ENCODE data around the gene PTPN1.
"Not testable (repeated sequence)": the region's sequence is repeated elsewhere in the genome, so short reads cannot be mapped to it uniquely, and the experiment has no call there.

PTPN1 gene

DNA sequence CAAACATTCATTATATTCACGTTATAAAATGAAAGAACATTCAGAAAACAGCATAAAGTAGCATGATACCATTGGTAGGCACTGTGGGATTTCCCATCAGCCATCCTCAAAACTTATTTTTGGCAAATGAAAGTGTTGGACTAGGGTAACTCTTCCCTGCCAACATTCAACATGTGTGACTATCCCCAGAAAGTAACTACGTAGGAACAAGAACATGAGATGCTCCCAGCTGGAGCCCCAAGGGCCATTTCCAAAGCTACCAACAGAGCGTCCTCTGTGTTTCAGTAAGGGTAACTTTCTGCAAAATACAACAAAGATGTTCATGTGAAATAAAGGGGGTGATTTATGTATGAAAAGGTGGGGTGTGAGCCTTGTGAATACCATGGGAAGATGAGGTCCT, 28.4 kb upstream of the PTPN1 start:
- DNase-seq (ENCODE audit: low spot score), result no peak

DNA sequence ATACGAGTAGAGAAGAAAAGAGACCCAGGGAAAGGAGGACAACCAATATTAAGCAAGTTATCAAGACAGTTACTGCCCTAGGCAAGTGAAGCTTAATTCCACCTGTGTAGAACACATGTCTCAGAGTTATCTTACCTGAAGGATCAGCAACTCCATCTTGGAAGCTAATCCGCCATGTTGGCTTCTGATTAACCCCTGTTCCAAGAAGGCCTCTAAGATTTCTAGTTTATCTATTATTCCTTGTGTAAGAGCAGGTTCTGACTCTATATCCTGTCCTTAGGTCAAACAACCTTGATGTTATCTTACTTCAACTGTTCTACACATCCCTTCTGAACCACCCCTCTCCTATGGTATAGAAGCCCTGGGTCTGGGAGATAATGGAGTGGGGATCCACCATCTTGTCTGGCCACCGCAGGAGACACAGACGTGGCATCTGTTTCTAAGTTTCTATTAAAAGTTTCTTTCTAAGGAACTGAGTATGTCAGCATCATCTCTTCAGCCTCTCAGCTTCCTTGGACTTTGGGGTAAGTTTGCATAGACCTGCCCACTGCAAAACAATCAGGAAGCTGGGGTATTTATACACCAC, 27.7 kb upstream of the PTPN1 start:
- DNase-seq (ENCODE audit: low spot score), result no peak

DNA sequence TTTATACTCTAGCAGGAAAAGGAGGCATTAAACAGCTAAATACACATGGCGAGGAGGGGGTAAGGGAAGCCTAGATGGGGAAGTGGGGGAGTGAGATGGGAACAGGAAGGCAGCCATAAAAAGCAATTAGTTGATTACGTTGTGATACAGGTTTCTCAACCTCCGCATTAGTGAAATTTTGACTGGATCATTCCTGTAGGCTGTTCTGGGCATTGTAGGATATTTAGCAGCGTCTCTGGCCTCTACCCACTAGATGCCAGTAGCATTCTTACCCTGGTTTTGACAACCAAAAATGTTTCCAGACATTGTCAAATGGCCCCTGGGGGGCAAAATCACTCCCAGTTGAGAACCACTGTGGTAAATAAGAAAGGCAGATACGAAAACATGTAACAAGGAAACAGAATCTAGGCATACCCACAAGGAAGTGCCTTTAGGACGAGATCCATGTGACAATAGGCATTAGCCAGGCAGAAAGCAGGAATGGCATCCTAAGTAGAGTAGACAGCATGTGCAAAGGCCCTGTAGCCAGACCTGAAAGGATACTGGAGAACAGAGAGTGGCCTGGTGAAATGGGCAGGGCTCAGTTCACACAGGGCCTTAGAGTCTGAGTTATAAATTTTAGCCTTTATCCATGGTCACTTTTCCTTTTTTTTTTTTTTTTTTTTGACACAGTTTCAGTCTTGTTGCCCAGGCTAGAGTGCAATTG, 25.8 kb upstream of the PTPN1 start:
- no peak for DNase-seq (ENCODE audit: low spot score)

DNA sequence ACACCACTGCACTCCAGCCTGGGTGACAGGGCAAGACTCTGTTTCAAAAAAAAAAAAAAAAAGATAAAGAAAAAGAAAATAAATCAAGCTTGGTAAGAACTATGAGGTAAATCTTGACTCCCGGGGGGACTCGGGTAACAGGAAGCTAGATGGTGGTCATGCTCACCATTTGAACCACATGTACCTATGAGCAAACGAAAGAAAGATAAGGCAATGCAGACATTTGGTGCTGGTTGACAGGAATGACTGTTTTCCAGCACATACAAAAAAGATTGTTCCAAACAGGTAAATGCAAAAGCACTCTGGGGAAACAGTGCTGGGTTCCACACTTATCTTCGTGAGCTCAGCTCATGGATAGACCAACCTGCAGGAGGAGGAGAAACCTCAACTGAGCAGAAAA, 22.8 kb upstream of the PTPN1 start:
- no peak for DNase-seq (ENCODE audit: low spot score)

DNA sequence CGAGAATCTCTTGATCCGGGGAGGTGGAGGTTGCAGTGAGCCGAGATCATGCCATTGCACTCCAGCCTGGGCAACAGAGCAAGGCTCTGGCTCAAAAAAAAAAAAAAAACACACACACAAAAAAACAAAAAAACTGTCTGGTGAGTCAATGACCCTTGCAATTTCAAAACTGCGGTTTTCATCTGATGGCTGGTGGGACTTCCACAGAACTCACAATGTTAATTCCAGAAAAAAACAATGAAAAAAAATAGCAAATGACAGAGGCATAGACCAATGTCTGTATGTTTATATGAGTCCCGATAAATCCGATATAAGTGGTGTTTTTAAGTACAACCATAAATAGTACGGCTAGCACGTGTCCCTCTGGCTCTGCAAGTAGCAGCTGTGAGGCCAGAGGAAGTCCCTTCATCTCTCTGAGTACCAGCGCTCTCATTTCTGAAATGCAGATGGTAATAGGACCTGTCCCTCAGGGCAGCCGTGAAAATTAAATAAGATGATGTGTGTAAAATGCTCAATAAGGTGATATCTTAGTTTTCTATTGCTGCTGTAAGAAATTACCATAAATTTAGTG, 21.9 kb upstream of the PTPN1 start:
- no peak for DNase-seq (ENCODE audit: low spot score)

DNA sequence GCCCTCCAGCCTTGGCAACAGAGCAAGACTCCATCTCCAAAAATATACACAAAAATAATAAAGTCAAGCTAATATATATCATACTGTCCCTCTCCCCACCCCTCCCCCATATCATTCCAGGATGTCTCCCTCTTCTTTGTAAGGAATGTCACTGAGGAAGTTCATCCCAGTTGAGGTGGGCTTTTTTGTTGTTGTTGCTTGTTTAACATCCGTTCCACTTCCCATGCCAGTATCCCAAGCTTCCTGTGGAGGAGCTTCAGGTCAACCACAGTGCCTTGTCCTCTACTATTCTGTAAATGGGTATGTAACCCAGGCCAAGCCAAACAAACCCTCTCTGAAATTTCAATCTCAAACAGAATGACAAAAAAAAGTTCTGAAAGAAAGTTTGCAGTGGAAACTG, 19.0 kb upstream of the PTPN1 start:
- no peak for DNase-seq (ENCODE audit: low spot score)

DNA sequence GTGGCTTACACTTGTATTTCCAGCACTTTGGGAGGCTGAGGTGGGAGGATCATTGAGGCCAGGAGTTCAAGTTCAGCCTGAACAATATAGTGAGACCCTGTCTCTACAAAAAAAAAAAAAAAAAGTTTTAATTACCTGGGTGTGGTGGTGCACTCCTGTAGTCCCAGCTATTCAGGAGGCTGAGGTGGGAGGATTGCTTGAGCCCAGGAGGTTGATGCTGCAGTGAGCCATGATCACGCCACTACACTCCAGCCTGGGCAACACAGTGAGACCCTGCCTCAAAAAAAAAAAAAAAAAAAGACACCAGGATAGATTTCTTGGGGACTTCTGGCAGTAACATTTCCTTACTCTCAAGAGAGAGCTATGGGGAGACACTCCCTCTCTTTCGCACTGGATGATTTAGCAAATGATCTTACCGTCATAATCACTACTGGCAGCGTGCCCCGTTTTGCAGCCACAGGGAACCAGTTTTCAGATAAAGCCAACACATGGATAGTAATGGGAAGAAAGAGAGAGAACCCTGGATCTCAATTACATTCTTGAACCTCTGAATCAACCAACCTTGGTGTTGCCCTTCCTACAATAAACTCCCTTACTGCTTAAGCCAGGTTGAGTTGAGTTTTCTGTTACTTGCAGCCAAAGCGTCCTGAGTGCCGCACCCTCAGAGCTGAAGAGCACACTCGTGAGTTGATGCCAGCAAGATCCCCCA, 18.1 kb upstream of the PTPN1 start:
- no peak for DNase-seq (ENCODE audit: low spot score)

DNA sequence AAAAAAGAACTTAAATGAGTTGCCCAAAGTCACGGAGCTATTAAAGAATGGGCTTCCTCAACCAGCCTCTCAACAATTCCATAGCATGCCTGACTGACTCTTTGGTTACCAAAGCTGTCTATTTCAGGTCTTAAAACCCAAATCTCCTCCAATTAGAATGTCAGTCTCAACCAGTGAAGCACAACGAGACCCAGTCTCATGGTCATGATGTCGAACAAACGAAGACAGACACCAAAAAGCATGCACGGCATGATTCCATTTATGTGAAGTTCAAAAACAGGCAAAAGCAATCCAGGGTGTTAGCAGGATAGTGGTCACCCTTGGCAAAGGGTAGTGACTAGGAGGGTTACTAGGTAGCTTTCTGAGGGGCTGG, 16.3 kb upstream of the PTPN1 start:
- no peak for DNase-seq (ENCODE audit: low spot score)

DNA sequence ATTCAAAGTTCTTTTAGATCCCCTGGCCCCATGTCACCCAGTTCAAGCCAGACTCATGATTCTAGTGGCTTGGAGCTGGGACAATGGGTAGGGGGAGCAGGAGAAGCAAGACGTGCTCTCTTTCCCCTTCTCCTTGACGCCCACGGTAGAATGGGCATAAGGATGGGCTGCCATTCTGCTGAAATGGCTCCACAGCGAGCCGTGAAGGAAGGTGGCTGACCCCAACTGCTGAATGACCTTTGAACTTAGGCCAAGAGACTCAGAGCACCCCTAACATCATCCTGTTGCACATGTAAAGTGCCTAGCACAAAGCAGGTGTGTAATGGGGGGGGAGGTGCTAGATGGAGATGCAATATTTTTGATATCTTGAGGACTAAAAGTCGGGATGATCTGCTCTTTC, 15.8 kb upstream of the PTPN1 start:
- DNase-seq (ENCODE audit: low spot score), result no peak

DNA sequence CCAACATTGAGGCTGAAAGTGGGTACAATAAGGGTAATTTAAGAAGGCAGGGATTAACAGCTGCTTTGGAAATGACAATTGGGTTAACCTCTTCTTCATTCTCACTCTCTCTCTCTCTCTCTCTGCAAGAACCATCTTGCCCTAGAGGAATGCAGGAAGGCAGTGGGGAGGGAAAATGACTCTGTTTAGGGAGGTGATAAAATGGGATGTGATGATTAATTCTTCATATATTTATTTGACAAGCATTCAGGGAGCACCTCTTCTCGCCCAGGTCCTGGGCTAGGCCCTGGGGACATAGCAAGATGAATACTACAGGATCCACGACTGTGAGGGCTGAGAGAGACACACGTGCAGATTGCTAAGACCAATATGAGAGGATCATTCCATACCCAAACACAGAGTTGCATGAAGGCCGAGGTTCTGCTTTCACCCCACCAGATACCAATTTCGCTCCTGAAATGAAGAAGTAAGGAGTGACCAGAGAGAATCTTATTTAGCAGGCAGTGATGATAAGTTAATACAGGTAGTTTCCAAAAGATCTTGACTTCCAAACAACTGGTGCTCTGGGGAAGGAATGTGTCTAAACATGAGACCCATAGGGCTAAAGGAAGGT, 13.3 kb upstream of the PTPN1 start:
- no peak for DNase-seq (ENCODE audit: low spot score)

DNA sequence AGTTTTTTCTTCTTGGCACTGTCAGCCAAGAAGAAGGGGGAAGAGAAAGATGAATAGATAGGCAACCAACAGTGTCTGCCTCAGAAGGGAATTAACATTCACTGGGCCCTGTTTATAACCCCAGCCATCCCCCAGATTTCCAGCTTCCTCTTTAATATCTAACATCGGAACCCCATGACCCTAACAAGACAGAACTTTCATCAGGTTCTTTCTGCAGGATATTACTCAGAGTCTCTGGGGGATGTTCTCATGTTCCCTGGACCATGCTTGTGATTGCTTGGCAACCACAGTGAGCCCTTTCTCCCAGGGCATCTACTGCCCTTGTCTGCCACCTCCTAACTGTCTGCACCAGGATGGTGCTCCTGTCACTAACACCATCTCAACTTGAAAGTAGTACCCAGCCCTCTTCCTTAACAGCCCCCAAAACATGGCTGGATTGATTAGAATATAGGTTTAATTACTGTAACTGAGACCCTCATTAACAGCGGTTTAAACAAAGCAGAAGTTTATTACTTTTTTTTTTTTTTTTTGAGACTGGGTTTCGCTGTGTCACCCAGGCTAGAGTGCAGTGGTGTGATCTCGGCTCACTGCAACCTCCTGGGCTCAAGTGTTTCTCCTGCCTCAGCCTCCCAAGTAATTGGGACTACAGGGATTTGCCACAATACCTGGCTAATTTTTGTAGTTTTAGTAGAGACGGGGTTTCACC, 12.0 kb upstream of the PTPN1 start:
- no peak for DNase-seq (ENCODE audit: low spot score)

DNA sequence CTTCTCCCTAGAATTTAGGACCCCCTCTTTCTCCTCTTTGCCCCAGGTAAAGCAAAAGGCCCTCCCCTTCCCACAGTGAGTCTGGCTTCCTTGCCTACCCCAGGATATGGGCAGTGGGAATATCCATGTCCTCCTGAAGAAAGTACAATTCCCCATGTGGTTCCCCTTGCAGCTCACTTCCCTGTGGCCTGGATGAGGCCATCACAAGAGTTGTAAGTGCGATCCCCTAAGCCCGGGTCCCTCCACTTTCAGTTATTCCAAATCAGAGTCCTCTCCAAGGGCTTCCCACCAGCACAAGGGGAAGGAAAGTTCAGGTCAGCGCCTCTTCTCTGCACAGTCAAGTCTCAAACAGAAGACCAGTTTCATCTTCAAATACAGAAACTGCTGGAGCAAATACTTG, 10.2 kb upstream of the PTPN1 start:
- DNase-seq (ENCODE audit: low spot score), result no peak

DNA sequence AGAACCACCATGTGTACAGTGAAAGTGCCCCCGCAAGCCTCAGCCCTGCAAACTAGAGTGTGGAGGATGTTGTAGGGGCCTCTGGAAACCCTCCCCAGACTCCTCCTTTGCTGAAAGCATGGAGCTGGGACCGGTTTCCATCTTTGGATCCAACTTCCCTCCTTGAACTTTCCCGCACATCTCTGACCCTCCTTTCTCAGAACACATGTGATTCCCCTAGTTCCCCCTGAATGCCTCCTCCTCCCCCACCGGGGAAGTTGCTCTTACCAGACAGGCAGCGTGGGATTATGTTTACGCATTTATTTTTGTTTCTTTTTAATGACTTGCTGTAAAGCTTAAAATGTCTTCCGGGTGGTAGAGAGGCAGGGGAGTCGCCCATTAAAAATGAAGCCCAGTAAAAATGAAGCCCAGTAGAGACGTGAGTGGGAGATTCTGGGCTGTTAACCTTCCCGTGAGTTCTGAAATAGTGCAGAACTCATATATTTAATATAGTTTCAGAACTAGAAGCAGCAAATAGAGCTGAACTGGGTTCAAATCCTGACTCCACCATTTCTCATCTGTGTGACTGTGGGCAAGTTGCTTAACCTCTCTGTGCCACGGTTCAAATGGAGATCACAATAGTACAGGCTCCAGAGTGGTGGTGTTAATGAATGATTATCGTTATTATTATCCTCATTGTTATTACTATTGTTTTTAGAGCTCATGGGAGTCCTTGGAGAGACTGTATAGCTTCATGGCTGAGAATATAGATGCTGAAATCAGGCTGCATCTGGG, 8.0 kb upstream of the PTPN1 start:
- no peak for DNase-seq (ENCODE audit: low spot score)

DNA sequence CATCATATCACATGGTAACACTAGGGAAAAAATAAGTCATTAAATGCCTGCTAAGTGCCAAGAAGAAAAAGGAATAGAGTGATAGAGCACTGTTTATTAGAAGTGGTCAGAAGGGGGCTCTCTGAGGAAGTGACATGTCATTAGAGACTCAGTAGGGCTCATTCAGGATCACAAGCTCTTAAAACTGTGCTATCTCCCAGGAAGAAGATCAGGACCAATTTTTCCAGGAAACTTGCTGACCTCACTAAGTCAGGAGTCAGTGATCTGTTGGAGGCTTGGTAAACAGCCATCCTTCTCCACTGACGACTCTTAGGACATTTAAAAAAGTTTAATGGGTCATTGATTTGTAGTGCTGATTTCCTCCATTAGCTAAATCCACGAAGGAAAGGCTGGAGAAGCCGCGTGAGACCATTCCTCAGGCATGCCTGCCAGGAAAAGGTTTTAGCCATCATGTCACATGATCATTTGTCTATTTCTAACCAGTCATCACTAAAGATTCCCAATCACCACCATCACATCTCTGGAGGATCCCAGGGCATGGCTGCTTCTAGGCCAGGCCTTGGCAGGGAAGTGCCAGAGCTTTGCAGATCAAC, 5.9 kb upstream of the PTPN1 start:
- no peak for DNase-seq (ENCODE audit: low spot score)

DNA sequence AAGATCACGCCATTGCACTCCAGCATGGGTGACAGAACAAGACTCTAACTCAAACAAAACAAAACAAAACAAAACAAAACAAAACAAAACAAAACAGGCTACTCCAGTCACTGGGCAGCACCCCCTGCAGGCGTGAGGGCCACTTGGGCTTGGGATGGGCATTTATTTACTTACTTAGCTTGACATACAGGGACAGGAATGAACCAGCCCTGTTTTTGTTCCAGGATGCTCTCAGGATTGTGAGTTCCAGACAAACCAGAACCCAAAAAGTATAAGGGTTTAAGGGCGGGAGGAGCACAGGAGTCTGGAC, 4.0 kb upstream of the PTPN1 start:
- no peak for DNase-seq (ENCODE audit: low spot score)

DNA sequence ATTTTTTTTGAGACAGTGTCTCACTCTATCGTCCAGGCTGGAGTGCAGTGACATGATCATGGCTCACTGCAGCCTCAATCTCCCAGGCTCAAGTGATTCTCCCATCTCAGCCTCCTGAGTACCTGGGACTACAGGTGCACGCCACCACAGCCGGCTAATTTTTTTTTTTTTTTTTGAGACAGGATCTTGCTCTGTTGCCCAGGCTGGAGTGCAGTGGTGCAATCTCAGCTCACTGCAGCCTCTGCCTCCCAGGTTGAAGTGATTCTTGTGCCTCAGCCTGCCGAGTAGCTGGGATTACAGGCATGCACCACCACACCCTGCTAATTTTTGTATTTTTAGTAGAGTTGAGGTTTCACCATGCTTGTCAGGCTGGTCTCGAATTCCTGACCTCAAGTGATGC, 2.4 kb upstream of the PTPN1 start:
- not testable (repeated sequence) for DNase-seq (ENCODE audit: low spot score)

DNA sequence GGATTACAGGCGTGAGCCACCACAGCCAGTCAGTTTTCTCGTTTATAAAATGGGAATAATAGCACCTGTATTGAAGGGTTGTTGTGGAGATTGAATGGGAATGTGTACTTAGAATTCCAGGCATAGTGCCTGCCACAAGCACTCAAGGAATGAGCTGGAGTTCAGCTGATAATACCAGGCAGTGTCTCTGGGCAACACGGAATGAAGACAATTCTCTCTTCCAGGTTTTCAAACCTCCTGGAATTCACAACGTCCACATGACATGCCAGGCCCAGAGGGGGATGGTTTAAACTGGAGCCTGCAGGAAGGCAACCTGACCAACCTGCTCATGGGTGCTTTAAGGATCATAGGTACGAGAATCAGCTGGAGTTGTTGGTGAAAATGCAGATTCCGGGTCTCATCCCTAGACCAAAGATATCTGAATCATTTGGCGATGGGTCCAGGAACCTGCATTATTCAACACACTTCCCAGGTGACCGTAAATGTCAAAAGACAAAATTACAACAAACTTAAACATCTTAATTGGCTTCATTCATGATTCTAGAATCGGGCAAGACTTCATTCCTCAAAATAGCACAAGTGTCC, 1.9 kb upstream of the PTPN1 start:
- DNase-seq (ENCODE audit: low spot score), result peak; percentile 67

DNA sequence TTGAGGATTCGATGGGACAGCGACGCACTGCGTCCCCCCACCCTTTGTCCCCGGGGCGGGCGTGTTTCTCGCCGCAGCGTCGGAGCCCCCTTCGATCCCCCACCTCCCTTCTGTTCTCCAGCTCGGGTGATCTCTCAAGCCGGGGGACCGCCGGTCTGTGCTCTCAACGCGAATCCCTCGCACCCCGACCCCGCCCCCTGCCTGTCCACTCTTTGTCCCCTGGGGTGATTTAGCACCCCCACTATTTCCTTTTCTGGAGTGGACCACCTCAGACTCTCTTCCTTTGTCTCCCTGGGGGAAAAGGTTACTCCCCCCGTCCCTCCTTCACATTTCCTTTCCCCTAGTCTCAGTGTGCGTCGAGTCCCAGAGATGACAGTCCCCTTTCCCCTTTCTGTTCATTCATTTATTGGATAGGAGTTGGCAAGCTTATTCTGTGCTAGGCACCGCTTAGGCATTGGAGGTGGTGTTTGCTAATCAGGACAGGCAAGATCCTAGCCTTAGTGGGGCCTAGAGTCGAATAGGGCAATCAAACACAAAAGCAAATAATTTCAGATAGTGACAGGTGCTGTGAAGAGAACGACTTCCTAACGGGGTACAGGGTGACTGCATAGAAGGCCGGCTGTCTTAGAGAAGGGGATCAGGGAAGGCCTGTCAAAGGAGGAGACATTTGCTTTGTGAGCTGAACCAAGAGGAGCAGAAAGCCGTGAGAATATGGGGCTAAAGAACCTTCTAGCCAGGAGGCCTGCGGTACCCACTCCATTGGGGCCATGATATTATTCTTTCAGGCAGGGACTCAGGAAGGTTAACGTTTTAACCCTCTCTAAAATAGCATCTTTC, 741 bp downstream of the PTPN1 start:
- DNase-seq (ENCODE audit: low spot score), result no peak

DNA sequence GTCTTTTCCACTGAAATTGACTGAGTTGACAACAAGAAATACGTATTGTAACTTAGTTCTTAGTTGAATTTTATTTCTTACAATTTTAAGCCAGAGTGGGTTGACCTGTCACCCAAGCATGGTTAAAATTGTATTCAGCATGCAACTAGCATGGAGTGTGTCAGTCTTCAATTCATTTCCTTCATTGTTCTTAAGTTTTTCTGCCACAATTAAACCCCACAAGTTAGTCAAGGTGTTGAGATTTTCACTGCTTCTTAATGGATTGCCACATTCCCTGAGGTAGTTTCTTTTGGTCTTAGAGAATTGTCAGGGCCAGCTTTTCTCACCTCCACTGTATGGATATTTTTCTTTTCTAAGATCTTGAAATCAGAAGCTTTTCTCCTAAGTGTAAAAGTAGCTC, 2.1 kb downstream of the PTPN1 start:
- DNase-seq (ENCODE audit: low spot score), result no peak
